GM18951 (cell line): ENCODE data around the gene HEXB.

Experiments used
- POLR2A ChIP-seq: IDR thresholded peaks from 4 replicates; pipeline ENCODE4 v1.6.1; 2011; ENCODE audit warnings: mild to moderate bottlenecking; ENCODE audit not compliant: insufficient read length, insufficient read depth; ENCODE audit errors: extremely low read depth
- in situ Hi-C: fragments of 300-500 bp; cut with MboI; formaldehyde crosslinking; loops from one replicate; pipeline ENCODE4 v1.12.0; 2022; ENCODE audit warnings: low sequenced_read_pairs, mixed read lengths, inconsistent platforms; ENCODE audit not compliant: unreplicated experiment

HEXB gene

DNA sequence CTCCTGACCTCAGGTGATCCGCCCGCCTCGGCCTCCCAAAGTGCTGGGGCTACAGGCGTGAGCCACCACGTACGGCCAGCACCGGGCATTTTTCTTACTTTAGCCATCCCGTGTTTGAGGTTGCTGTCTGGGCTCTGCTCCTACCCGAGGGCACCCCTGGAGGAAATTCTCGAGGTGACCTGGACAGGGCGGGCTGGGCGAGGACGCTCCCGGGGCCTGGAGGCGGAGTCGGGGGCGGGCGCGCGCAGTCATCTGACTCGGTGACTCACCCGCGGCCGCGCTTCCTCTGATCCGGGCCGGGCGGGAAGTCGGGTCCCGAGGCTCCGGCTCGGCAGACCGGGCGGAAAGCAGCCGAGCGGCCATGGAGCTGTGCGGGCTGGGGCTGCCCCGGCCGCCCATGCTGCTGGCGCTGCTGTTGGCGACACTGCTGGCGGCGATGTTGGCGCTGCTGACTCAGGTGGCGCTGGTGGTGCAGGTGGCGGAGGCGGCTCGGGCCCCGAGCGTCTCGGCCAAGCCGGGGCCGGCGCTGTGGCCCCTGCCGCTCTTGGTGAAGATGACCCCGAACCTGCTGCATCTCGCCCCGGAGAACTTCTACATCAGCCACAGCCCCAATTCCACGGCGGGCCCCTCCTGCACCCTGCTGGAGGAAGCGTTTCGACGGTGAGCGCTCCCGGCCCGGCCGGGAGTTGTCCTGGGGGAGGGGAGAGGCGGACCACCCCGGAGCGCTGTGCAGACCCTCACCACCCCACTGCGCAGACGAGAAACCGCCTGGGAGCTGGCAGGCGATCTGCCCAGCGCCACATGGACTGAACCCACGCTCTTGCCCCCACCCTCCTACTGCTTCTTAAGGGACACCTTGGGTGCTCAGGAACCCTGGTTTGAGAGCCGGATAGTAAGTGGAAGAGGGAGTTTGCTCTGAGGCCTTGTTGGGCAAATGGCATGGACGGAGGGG lies at the start of gene HEXB:
TSS of gene HEXB (plus strand) at position 334 of the 952 bp plus-strand sequence. CDS start at position 362, 28 bp downstream.
- in situ Hi-C loops = loop anchor here (10.0 kb wide), 1 partner anchor 230 kb away; no protein-coding TSS in a partner anchor
- TF ChIP-seq POLR2A = peak; percentile 90

DNA sequence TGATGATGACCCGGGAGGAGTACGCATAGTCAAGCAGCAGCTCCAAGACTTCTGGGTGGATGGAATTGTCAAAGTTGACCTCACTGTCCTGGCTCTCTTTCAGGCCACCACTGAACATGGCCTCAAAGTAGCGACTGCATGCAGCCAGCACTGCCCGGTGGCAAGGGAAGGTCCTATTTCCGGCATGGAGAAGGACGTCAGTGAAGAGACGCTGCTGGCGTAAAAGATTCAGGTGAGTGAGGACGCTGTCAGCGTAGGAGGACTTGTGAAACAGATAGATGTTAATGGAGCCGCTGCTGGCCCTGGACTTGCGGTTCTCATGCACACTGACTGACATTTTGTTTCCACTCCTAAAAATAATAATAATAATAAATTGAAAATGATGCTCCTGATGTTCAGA lies 48.9 kb upstream of the HEXB start:
- no peak for TF ChIP-seq POLR2A
- in situ Hi-C loops = loop anchor here (25.0 kb wide), 1 partner anchor 599 kb away; no protein-coding TSS in a partner anchor

DNA sequence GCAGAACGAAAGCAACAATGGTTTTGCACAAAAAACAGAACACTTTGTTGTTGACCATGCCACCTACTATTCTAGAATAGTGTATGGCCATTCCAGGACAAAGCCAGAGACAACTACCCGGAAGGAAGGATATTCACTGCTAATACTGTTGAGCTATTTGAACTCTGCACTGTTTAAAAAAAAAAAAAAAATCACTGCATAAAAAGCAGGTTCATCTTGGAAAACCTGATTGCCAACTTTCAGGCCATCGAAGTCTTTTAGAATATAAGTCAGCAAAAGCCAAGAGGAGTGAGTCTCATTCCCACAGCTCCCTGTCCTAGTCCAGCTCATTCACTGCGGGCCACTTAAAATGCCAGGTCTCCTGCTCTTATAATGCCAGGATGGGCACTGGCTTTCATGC lies 48.5 kb upstream of the HEXB start:
- in situ Hi-C loops = loop anchor here (25.0 kb wide), 1 partner anchor 599 kb away; no protein-coding TSS in a partner anchor
- TF ChIP-seq POLR2A = no peak

DNA sequence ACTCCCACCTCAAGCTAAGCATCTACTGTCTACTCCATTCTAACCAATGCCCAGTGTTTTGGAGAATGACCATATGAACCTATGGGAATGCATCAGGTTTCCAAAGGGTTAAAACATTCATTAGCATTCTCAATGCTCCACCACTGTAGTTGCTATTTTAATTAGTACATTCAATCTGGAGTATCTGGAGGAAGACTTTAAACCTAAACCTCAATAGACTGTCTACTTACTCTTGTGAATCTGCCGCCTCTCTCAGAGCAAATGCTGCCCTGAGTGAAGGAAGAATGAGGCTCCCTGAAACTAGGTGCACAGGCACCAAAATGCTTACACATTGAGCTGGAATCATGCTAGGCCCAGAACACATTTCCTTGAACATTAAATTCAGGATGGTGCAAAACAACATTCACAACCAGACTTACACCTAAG lies 46.5 kb upstream of the HEXB start:
- in situ Hi-C loops = loop anchor here (25.0 kb wide), 1 partner anchor 601 kb away; no protein-coding TSS in a partner anchor
- no peak for TF ChIP-seq POLR2A

DNA sequence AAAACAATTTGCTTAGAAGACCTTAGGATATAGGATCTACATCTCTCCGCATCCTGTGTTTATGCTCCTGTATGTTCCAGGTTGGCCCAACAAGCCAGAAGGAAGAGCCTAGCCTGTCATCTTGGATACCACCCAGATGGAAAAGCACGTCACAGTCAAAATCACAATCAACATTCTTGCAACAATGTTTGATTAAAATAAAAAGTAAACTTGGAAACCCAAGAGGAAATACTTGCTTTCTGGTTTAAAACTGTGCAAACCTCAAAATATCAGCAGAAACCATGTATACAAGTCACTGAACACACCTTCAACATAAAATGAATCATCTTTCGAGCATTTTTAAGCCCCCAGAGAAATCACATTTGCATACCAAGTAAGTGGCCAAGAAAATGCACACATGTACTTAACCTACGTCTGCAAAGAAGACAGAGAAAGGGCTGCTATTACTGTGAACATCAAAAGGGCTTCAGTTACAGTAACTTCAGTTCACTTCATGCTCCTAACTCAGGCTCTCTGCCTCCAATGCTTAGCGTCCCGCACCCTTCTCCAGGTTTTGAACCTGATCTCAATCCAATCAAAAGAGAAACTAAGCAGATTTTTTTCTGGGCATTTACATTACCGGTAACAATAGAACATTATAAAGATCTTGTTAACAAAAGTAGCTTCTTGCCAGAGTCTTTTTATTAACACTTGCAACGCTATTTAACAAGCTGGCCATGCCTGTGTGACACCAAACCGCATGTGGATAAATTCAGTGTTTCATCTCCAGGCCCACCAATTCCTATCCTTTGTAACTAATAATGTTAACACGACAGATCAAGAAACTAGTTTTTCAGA lies 45.8 kb upstream of the HEXB start:
- in situ Hi-C loops = loop anchor here (25.0 kb wide), 1 partner anchor 602 kb away; no protein-coding TSS in a partner anchor
- peak; percentile 33 for TF ChIP-seq POLR2A

DNA sequence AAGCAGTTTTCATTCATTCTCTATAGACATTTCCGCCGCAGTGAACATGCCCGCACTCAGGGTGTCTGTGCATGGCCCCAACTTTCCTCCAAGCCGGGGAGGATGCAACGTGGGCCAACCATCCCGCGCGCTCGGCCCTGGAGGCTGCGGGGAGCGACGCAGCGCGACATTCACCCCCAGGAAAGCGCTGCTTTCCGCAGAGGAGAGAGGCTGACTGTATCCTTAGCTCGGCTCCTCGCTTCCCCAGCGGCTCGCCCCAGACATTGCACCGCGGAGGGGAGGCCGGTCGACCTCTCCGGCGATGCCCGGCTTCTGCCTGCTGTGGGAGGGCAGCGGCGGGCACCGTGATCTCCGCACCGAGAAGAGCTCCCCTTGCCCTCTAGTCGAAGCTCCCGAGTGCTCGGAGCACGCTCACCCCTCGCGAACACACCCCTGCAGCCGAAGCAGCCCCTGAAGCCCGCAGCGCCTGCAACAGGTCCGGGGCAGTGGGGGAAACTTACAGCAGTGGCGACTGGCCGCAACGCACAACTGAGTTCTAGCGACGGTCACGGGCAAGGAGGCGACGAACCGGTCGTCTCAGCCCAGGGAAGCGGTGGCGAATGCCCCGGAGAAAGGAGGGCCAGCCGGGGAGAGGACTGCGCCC lies 45.1 kb upstream of the HEXB start:
- in situ Hi-C loops = loop anchor here (25.0 kb wide), 1 partner anchor 603 kb away; no protein-coding TSS in a partner anchor

DNA sequence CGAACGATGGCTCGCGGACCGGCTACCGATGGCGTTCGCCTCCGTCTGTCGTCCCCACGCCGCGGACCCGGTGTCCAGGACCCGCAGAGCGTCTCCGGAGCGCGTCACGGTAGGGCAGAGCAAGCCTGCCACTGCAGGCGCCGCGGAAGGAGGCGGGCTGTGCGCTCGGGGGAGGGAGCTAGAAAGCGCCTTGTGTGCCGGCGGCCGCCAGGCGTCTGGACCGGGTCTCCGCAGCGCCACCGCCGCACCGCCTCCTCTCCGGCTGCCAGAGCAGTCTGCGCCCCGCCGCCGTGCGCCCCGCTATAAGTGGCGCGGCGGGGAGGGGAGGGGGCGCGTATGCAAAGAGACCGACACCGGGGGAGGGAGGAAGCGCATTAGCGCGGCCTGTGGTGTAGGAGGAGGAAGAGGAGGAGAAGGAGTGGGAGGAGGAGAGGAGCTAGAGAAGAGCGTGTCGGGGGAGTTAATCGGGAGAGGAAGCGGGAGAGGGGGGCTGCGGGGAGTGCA lies 44.5 kb upstream of the HEXB start, which contains the start of gene ENC1:
TSS of gene ENC1 (minus strand) at position 279 of the 504 bp plus-strand sequence. CDS start 4,243 bp downstream, outside the sequence.
- peak; percentile 99 for TF ChIP-seq POLR2A
- in situ Hi-C loops = loop anchor here (25.0 kb wide), 1 partner anchor 603 kb away; no protein-coding TSS in a partner anchor

More for the DNA sequence above, 45.1 kb upstream of the HEXB start:
- no peak for TF ChIP-seq POLR2A

DNA sequence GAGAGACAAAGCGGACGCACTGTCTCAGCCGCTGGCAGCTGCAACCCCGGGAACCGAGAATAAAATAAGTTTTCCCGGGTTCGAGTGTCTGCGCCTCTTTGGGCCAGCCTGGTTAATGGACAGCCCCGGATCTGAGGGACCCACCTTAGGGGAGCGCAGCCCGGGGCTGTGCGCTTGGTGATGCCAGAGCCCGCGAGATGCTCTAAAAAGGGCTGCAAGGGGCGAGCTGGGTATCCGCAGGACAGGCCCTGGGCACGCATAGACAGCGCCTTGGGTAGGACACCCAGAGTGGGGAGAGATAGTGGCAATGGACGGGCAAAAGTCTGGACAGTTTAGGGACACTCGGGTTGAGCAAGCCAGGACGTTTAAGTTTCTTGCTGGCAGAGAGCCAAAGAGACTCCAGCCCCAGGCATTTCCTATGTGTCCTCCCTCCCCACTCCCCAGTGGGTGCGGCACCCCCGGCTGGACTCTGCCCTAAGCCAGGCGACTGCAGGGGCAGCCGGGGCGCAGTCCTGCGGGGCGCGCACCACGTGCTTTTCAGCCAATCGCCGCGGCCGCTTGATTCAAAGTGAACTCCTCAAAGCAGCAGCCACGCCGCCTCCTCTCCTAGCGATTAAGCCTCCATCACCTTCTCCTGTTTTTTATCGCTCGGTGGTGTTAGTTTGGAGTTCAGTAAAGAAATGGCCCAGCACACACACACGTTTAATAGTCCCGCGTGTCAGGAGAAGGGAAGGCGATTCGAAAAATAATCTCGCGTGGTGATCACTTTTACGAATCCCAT lies 43.9 kb upstream of the HEXB start:
- in situ Hi-C loops = loop anchor here (25.0 kb wide), 1 partner anchor 604 kb away; no protein-coding TSS in a partner anchor

DNA sequence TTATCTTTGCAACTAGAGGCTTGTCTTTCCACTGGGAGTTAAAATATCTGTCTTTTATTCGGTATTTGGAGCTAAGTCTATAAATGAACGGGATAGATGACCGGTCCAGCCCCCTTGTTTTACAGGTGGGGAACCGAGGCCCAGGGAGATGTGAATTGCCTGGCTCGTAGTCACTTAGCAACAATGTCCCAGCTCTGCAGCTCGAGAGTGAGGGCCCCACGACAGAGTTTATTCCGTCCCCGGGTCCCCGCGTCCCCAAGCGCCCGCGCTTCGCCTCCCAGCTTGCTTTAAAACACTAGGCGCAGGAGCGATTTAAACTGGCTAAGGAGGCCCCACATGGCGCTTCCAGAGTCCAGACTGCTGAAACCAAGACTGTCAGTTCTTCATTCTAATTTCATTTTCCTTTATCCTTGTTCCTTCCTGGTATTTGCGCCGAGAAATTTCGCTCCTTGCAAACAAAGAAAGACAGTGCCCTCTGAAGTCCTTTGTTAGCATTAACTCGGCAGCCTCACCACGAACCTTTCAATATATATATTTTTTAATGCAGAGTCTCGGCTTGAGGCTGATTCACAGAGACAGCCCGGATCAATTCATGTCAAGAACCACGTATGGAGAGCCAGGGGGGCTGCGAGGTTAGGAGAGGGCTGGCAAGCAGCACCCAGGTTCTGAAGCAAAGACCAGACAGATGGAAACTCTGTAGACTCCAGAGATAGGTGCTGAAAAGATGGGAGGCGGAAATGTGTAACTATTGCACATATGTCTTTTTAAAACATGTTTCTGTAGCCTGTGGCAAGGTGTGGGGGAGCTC lies 43.1 kb upstream of the HEXB start:
- in situ Hi-C loops = loop anchor here (25.0 kb wide), 1 partner anchor 605 kb away; no protein-coding TSS in a partner anchor
- TF ChIP-seq POLR2A = no peak

More for the DNA sequence above, 43.9 kb upstream of the HEXB start:
- TF ChIP-seq POLR2A = no peak

DNA sequence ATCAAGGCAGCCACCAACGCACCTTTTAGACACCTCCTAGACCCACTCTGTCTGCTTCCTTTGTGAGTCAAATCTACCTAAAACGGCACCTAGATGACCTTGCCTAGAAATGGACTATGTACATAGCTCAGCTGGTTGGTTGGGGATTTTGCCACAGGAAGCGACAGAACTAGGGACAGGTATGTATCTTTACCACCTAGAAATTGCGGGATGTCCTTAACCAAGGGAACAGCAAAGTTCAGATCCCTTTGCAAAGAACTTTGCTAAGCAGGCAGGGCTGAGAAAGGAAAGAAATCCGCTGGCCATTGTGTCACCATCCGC lies 42.5 kb upstream of the HEXB start:
- in situ Hi-C loops = loop anchor here (25.0 kb wide), 1 partner anchor 605 kb away; no protein-coding TSS in a partner anchor

DNA sequence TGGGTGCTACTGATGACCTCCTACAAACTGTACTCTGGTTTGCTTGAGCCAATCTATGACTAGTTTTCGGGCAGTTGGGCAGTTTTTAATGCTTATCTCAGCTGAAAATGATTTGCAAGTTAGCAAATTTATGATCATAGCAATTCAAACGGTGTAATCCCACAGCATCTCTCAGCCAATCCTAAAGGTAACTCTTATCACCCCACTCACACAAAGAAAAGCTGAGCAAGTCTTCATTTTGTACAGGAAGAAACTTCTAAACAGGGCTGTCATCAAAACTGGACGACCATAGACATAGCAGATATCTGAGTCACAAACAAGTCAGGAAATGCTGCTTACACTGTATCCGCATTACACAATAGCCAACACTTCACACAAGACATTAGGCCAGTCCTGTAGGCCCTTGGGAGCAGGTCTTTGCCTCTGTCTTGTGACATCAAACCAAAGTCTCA lies 41.9 kb upstream of the HEXB start:
- in situ Hi-C loops = loop anchor here (25.0 kb wide), 1 partner anchor 606 kb away; no protein-coding TSS in a partner anchor
- TF ChIP-seq POLR2A = no peak

More for the DNA sequence above, 42.5 kb upstream of the HEXB start:
- no peak for TF ChIP-seq POLR2A

DNA sequence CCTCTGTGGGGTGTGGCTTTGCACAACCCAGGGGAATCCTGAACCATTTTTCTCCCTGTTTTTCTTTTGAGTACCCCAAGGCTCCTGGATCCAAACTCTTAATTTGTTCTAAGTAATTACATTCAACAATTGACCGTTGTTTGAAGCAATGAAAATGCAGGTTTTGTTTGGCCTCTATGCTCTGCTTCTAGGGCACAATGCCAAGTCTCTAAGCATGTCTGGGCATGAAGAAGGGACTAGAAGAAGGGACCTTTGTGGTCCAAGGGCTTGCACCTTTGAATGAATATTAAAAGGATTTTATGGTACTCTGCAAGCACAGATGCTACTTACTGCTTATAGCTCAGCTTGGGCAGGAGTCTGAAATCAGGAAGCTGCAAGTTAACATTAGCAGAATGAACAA lies 37.9 kb upstream of the HEXB start:
- TF ChIP-seq POLR2A = no peak
- in situ Hi-C loops = loop anchor here (5.0 to 25.0 kb wide), 2 partner anchors 610 to 740 kb away; no protein-coding TSS in a partner anchor
